ENCODE data around the gene FAM210A.
"Not testable (repeated sequence)": the region's sequence is repeated elsewhere in the genome, so short reads cannot be mapped to it uniquely, and the experiment has no call there.

The FAM210A gene

GRCh38 chr18:13696961-13697360 is 29.4 kb downstream of the FAM210A start:
- no peak for DNase-seq

- not testable (repeated sequence) for DNase-seq
Observed at GRCh38 chr18:13695337-13695736, 31.0 kb downstream of the FAM210A start.

- not testable (repeated sequence) for DNase-seq
Observed at GRCh38 chr18:13690060-13690459, 36.3 kb downstream of the FAM210A start.

GRCh38 chr18:13688191-13689136 is 37.9 kb downstream of the FAM210A start:
- DNase-seq = no peak

- no peak for DNase-seq
Observed at GRCh38 chr18:13684546-13684945, 41.8 kb downstream of the FAM210A start.

GRCh38 chr18:13681701-13682100 is 44.7 kb downstream of the FAM210A start:
- no peak for DNase-seq

- no peak for DNase-seq
Observed at GRCh38 chr18:13680612-13681011, 45.7 kb downstream of the FAM210A start.

GRCh38 chr18:13677350-13677749 is 49.0 kb downstream of the FAM210A start:
- not testable (repeated sequence) for DNase-seq

GRCh38 chr18:13676471-13676870 is 49.9 kb downstream of the FAM210A start:
- no peak for DNase-seq

GRCh38 chr18:13672657-13673056 is 53.7 kb downstream of the FAM210A start:
- DNase-seq = no peak

GRCh38 chr18:13661779-13662256 is 64.5 kb downstream of the FAM210A start:
- no peak for DNase-seq

- no peak for DNase-seq
Observed at GRCh38 chr18:13661051-13661778, 65.1 kb downstream of the FAM210A start.

GRCh38 chr18:13660510-13660909 is 65.8 kb downstream of the FAM210A start:
- no peak for DNase-seq

- DNase-seq = no peak
Observed at GRCh38 chr18:13658436-13659204, 67.7 kb downstream of the FAM210A start.

- no peak for DNase-seq
Observed at GRCh38 chr18:13657974-13658373, 68.4 kb downstream of the FAM210A start.

- no peak for DNase-seq
Observed at GRCh38 chr18:13653746-13654433, 72.5 kb downstream of the FAM210A start.

GRCh38 chr18:13649397-13650390 is 76.7 kb downstream of the FAM210A start:
- DNase-seq = no peak

GRCh38 chr18:13647761-13648160 is 78.6 kb downstream of the FAM210A start:
- no peak for DNase-seq

GRCh38 chr18:13646633-13647032 is 79.7 kb downstream of the FAM210A start:
- no peak for DNase-seq

- no peak for DNase-seq
Observed at GRCh38 chr18:13645093-13645492, 81.3 kb downstream of the FAM210A start.

- no peak for DNase-seq
Observed at GRCh38 chr18:13643261-13643751, 83.1 kb downstream of the FAM210A start.
